HepG2 (cell line): Measurements from ENCODE around the gene NR5A2.

Source experiments
- CTCF ChIP-seq: sonication (generic); formaldehyde crosslinking; IDR thresholded peaks from 2 replicates; pipeline ENCODE4 v1.5.0; 2020; ENCODE audit warnings: mild to moderate bottlenecking, missing genetic modification reagents, moderate library complexity
- MAX ChIP-seq: IDR thresholded peaks from 2 replicates; pipeline ENCODE4 v1.6.1; 2012; ENCODE audit warnings: inconsistent platforms
- NFRKB ChIP-seq: fragments of 450-650 bp; IDR thresholded peaks from 2 replicates; pipeline ENCODE4 v1.6.1; 2017
- TP53 ChIP-seq: sonication (generic); formaldehyde crosslinking; conservative IDR thresholded peaks from 2 replicates; pipeline ENCODE4 v1.4.0; 2020; ENCODE audit warnings: missing genetic modification reagents
- ZBTB20 ChIP-seq: sonication (generic); formaldehyde crosslinking; IDR thresholded peaks from 2 replicates; pipeline ENCODE4 v1.8.1; 2023; ENCODE audit warnings: missing genetic modification reagents, low read depth, mild to moderate bottlenecking, borderline replicate concordance
- ZNF589 ChIP-seq: sonication (generic); formaldehyde crosslinking; conservative IDR thresholded peaks from 2 replicates; pipeline ENCODE4 v1.8.0; 2022; ENCODE audit warnings: mild to moderate bottlenecking, moderate library complexity, missing genetic modification reagents
- ZNF83 ChIP-seq: sonication (generic); formaldehyde crosslinking; IDR thresholded peaks from 2 replicates; pipeline ENCODE4 v1.4.0; 2020; ENCODE audit warnings: missing genetic modification reagents, mild to moderate bottlenecking, borderline replicate concordance

GRCh38 chr1:200168926-200169325 lies 141.4 kb downstream of the NR5A2 start:
- TF ChIP-seq CTCF (CRISPR knock-in tag) (no peak), TP53 (CRISPR knock-in tag) (no peak), NFRKB (no peak), ZBTB20 (CRISPR knock-in tag) (no peak), MAX (no peak), ZNF589 (CRISPR knock-in tag) (no peak), ZNF83 (no peak)
